ENCODE measurements around the gene MAST4. TPM values are rescaled to one million over a fixed set of nuclear protein-coding genes. Genes with fewer than 3 reads are reported as not detected.

Gene MAST4
- polyA plus RNA-seq, 1 donor (not counting 4 experiments of a cell fraction or from before 2014, with no cell fraction given): 19.8 TPM

GRCh38 chr5:67181648-67182221 is 585.5 kb downstream of the MAST4 start:
- DNase-seq (ENCODE audit: low read depth, low spot score) (no peak), FAIRE-seq (no peak)
- dilution Hi-C loops (cut with MboI; ENCODE audit: extremely low pct_ligation_motif_present, low sequenced_read_pairs): no loop called here
- no peaks in the 10 kb centered on the region for H3K9me1 ChIP-seq (ENCODE audit: control insufficient read depth, extremely low read depth, insufficient read depth, low read length)
- H3K9ac ChIP-seq (ENCODE audit: control insufficient read depth, extremely low read depth, insufficient read depth, low read length): no peak overlapping the region
- TF ChIP-seq CTCF (optimal IDR thresholded peaks at IDR 0.05 in 1 of 3, IDR thresholded peaks at IDR 0.05 in 1 of 3, conservative IDR thresholded peaks at IDR 0.05 in 1 of 3; ENCODE audit: extremely low read depth in 1 of 3, insufficient read depth in 2 of 3, low read length in 3 of 3) (no peak), EZH2 (IDR thresholded peaks at IDR 0.05; ENCODE audit: low read length) (no peak)
- H3K27ac ChIP-seq (ENCODE audit: control insufficient read depth, insufficient read depth, low read length): no peak overlapping the region
- H4K20me1 ChIP-seq (ENCODE audit: control insufficient read depth, extremely low read depth, insufficient read depth, low read length): no peaks in the 10 kb centered on the region
- no peaks in the 10 kb centered on the region for H3K36me3 ChIP-seq (ENCODE audit: control insufficient read depth in 2 of 2, extremely low read depth in 1 of 2, insufficient read depth in 2 of 2, low read length in 2 of 2)
- H3K4me2 ChIP-seq (ENCODE audit: control insufficient read depth, extremely low read depth, insufficient read depth, low read depth, low read length): no peak overlapping the region
- H3K9me3 ChIP-seq (ENCODE audit: control insufficient read depth, low read depth, low read length): no peaks in the 10 kb centered on the region
- H3K27me3 ChIP-seq (ENCODE audit: control insufficient read depth, extremely low read depth, insufficient read depth, low read length): no peaks in the 10 kb centered on the region
- H3K4me3 ChIP-seq (ENCODE audit: control insufficient read depth in 2 of 3, extremely low read depth in 1 of 3, insufficient read depth in 2 of 3, low read depth in 1 of 3, low read length in 3 of 3): no peak overlapping the region
- H3K79me2 ChIP-seq (ENCODE audit: control insufficient read depth, insufficient read depth, low read length): no peaks in the 10 kb centered on the region
- H2AFZ ChIP-seq (ENCODE audit: control insufficient read depth, low read length): no peak overlapping the region
- H3K4me1 ChIP-seq (ENCODE audit: control insufficient read depth, extremely low read depth, insufficient read depth, low read length): no peaks in the 10 kb centered on the region

DNA sequence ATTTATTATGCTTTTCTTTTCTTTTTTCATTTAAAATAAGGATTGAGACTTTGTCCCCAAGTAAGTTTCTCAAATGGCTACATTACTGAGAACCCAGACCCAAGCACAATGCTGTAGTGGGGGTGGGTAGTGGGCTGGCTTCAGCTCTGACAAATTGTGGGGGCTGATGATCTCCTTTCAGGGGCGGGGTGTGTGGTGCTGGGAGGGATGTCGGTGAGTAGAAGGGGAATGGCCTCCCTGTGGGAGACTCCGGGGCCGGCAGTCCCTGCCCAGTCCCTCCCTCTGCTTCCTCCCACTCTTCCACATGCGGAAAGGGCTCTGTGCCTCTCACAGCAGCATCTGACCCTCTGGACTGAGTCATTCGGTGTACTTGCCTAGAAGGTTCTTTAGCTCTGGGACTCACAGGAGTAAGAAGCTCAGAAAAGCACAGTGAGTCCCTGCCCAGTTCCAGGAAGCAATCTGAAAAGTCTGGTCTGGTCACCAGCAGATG is 586.2 kb downstream of the MAST4 start:
- TF ChIP-seq EZH2 (IDR thresholded peaks at IDR 0.05; ENCODE audit: low read length) (no peak), CTCF (optimal IDR thresholded peaks at IDR 0.05 in 1 of 3, IDR thresholded peaks at IDR 0.05 in 1 of 3, conservative IDR thresholded peaks at IDR 0.05 in 1 of 3; ENCODE audit: extremely low read depth in 1 of 3, insufficient read depth in 2 of 3, low read length in 3 of 3) (no peak)
- Histone ChIP-seq H3K79me2 (ENCODE audit: control insufficient read depth, insufficient read depth, low read length) (no peaks in the 10 kb centered on the region), H3K4me2 (ENCODE audit: control insufficient read depth, extremely low read depth, insufficient read depth, low read depth, low read length) (no peak overlapping the region), H3K9me3 (ENCODE audit: control insufficient read depth, low read depth, low read length) (no peaks in the 10 kb centered on the region), H3K27ac (ENCODE audit: control insufficient read depth, insufficient read depth, low read length) (no peak overlapping the region), H3K27me3 (ENCODE audit: control insufficient read depth, extremely low read depth, insufficient read depth, low read length) (no peaks in the 10 kb centered on the region), H3K4me1 (ENCODE audit: control insufficient read depth, extremely low read depth, insufficient read depth, low read length) (peaks cover 2% of the 10 kb centered on the region), H3K9ac (ENCODE audit: control insufficient read depth, extremely low read depth, insufficient read depth, low read length) (no peak overlapping the region), H3K4me3 (ENCODE audit: control insufficient read depth in 2 of 3, extremely low read depth in 1 of 3, insufficient read depth in 2 of 3, low read depth in 1 of 3, low read length in 3 of 3) (no peak overlapping the region), H3K36me3 (ENCODE audit: control insufficient read depth in 2 of 2, extremely low read depth in 1 of 2, insufficient read depth in 2 of 2, low read length in 2 of 2) (no peaks in the 10 kb centered on the region), H3K9me1 (ENCODE audit: control insufficient read depth, extremely low read depth, insufficient read depth, low read length) (no peaks in the 10 kb centered on the region), H4K20me1 (ENCODE audit: control insufficient read depth, extremely low read depth, insufficient read depth, low read length) (no peaks in the 10 kb centered on the region), H2AFZ (ENCODE audit: control insufficient read depth, low read length) (no peak overlapping the region)
- FAIRE-seq (no peak), DNase-seq (ENCODE audit: low read depth, low spot score) (no peak)
- dilution Hi-C loops (cut with MboI; ENCODE audit: extremely low pct_ligation_motif_present, low sequenced_read_pairs): no loop called here

All from keratinocyte (primary cell).